GM18867 (cell line): ENCODE measurements around the gene CSPG4.
"Not testable (repeated sequence)": the region's sequence is repeated elsewhere in the genome, so short reads cannot be mapped to it uniquely, and the experiment has no call there.

Experiments
- ATAC-seq: cut with Tn5 transposase; IDR thresholded peaks from one replicate; pipeline ENCODE4 v1.9.1; 2021; ENCODE audit warnings: mild to moderate bottlenecking, moderate library complexity; ENCODE audit not compliant: unreplicated experiment

CSPG4 gene

DNA sequence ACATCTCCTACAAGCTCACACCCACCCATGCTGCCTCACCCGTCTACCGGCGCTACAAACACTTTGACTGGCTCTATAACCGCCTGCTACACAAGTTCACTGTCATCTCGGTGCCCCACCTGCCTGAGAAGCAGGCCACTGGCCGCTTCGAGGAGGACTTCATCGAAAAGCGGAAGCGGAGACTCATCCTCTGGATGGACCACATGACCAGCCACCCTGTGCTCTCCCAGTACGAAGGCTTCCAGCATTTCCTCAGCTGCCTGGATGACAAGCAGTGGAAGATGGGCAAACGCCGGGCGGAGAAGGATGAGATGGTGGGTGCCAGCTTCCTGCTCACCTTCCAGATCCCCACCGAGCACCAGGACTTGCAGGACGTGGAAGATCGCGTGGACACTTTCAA is 62.8 kb downstream of the CSPG4 start:
- ATAC-seq: no peak

DNA sequence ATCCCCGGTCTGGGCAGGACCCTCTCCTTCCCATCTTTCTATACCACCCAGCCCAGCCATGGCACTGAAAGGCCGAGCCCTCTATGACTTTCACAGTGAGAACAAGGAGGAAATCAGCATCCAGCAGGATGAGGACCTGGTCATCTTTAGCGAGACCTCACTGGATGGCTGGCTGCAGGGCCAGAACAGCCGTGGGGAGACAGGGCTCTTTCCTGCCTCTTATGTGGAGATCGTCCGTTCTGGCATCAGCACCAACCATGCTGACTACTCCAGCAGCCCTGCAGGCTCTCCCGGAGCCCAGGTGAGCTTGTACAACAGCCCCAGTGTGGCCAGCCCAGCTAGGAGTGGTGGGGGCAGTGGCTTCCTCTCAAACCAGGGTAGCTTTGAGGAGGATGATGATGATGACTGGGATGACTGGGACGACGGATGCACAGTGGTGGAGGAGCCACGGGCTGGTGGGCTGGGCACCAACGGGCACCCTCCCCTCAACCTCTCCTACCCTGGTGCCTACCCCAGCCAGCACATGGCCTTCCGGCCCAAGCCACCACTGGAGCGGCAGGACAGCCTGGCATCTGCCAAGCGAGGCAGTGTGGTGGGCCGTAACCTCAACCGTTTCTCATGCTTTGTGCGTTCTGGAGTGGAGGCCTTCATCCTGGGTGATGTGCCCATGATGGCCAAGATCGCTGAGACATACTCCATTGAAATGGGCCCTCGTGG is 63.4 kb downstream of the CSPG4 start:
- ATAC-seq: no peak

DNA sequence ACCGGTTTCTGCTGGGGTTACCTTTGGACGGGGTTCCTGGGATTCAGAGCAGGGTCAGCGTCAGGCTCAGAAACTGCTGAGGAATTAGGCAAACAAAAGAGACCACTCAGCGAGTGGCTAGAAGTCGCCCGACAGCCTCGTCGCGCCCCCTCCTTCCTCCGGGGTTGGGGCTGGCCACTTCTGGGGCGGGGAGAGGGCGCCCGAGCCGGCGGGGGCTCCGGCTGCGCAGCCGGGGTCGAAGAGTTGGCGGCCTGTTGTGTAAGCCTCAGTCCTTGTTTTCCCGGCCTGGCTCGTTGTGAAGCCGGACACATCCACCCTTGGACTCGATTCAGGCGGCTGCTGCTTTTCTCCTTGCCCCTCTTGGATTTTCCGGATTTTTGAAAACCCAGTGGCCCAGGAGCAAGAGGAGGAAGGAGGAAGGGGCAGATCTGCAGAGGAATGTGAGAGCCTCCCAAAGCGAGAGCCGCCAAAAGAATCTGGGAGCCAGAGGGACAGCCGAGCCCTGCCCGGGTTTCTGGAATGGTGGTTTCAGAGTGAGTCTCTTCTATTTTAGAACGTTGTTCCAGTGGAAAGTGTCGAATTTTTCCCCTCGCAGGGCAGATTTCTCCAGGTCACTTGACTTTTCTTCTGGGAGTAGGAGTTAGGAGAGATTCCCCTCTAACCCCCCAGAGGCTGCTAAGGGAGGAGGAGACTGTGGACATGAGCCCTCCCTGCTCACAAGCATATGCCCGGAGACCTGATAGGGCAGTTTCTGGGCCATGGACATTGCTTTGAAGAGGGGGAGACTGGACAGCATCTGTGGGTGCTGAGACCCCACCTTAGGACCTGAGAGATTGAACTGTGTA is 64.3 kb downstream of the CSPG4 start:
- ATAC-seq: no peak

DNA sequence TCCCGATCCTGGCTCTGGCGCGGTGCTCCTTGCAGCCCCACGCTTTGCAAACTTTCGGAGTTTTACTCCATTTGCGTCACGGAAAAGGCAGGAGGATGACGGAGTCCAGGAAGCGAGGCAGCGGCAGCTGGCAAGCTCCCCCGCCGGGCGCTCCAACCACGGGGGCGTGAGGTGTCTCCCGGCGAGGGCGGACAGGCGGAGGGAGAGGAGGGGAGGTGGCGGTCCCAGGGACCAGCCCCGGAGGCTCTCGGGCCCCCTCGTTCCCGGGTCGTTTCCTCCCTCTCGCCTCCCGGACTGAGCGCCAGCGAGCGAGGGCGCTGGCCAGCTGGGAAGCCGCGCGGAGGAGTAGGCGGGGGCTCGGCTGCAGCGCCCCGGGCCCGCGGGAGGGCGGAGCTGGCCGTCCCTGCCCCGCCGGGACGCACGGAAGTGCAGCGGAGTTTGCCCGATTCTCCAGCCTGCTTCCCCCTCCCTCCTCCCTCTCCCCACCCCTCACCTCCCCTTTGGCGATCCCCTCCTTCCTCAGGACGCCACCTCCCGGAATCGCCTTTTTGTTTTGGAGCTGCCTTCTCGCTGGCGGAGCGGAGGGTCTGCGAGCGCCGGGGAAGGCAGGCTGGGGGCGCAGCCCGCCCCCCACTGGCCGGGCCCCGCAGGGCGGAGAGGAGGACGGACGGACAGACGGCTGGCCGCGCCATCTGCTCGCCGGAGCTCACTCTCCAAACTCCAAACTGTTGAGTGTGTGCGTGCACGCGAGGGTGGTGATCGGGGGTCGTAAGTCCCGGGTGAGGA is 65.1 kb downstream of the CSPG4 start, which contains the start of gene SNX33:
TSS of gene SNX33 (plus strand) at position 543 of the 786 bp plus-strand sequence. CDS start 1,191 bp downstream, outside the sequence.
- ATAC-seq: peak; percentile 45

DNA sequence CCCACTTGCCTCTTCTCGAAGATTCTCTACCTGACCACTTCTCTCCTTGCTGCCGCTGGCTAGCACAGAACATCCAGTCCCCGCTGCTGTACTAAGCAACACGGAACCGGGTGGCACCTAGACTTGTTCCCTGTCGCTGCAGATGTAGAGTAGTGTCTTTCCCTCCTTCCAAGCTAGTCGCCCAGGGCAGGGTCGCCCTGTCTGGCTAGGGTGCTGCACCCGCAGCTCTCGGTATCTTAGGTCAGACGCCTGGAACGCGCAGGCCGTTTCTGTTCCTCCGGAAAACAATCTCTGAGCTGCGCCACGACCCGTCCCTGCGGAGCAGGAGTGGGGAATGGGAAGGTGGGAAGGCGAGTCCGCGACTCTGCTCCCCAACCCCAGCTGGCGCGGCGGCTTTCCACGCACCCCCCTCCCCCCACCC is 65.7 kb downstream of the CSPG4 start:
- no peak for ATAC-seq

GRCh38 chr15:75646112-75646943 is 66.3 kb downstream of the CSPG4 start:
- no peak for ATAC-seq

DNA sequence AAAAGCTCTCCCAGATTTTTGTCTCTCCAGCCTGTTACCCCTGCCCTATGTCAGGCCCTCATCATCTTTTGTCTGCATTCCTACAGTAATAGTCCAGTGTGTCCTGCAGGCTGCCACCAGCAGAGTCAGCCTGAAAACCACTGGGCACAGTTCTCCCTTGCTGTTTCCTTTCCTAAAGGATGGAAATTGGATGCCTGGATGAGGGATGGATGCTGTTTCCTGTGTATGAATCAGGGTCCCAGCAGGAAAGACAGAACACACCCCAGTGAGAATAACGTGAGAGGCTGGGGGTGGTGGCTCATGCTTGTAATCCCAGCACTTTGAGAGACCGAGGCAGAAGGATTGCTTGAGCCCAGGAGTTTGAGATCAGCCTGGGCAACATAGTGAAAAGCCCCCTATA is 68.3 kb downstream of the CSPG4 start:
- no peak for ATAC-seq

DNA sequence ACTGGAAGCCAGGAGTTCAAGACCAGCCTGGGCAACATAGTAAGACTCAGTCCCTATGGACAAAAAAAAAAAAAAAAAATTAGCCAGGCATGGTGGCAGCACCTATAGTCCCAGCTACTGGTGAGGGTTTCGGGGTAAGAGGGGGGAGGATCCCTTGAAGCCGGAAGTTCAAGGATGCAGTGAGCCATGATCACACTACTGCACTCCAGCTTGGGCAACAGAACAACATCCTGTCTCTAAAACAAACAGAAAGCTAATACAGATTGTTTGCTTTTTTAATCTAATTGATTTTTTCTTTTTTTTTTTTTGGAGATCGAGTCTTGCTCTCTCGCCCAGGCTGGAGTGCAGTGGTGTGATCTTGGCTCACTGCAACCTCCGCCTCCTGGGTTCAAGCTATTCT is 71.0 kb downstream of the CSPG4 start:
- no peak for ATAC-seq

- no peak for ATAC-seq
Observed at GRCh38 chr15:75641179-75641503, 71.5 kb downstream of the CSPG4 start.

- ATAC-seq: peak; percentile 26
Observed at GRCh38 chr15:75640483-75641178, 72.0 kb downstream of the CSPG4 start.

- peak; percentile 89 for ATAC-seq
Observed at GRCh38 chr15:75639709-75640482, 72.8 kb downstream of the CSPG4 start, which contains the start of gene IMP3. IMP3 (minus strand) TSS chr15:75640224; CDS start chr15:75640168, 56 bp downstream.

- no peak for ATAC-seq
Observed at GRCh38 chr15:75639191-75639708, 73.4 kb downstream of the CSPG4 start.

DNA sequence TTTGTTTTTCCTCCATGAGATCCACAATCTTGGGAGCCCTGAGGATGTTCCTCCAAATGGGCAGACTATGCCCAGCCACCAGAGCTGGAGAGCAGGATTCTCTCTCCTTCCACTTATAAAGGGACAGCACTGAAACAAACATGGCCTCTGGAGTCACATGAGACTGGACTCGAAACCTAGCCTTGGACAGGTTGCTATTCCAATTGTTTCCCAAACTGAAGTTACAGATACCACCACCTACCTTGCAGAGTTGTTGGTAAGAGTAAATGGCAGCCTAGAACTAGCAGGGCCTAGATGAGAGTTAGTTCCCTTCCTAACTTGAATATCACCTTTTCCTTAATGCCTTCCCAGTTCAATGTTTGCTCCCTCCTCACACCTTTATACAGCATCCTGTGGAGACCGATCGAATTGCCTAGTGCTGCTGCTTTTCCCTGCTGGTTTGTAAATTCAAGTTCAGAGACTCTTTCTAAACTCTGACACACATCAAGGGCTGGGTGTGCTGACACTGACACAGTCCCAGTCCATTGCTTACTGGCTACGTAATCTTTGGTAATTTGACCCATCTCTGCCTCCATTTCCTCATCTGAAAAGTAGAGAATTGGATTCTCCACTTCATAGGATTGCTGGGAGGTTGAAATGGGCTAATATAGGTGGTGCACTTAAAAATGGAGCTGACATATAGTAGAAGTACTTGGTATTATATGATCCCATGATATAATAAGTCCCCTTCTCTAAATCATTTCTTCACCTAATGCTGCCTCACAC is 75.2 kb downstream of the CSPG4 start:
- ATAC-seq: no peak

- no peak for ATAC-seq
Observed at GRCh38 chr15:75636026-75636425, 76.6 kb downstream of the CSPG4 start.

GRCh38 chr15:75633922-75634321 is 78.7 kb downstream of the CSPG4 start:
- ATAC-seq: not testable (repeated sequence)

DNA sequence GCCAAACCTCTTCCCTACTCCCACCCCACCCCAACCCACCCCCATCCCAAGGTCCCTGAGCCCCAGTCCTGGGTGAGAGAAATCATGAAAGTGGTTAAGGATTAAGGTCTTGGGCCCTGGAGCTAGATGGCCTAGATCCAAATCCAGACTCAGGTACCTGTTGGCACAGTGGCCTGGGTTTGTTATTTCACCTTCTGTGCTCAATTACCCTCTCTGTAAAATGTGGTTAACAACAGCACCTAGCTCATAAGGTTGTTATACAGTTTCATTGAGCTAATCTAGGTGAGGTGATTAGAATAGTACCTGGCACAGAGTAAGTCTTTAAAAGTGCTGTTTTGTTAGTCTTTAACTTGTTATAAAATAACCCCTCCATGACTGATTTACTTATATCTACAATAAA is 80.7 kb downstream of the CSPG4 start:
- ATAC-seq: no peak

DNA sequence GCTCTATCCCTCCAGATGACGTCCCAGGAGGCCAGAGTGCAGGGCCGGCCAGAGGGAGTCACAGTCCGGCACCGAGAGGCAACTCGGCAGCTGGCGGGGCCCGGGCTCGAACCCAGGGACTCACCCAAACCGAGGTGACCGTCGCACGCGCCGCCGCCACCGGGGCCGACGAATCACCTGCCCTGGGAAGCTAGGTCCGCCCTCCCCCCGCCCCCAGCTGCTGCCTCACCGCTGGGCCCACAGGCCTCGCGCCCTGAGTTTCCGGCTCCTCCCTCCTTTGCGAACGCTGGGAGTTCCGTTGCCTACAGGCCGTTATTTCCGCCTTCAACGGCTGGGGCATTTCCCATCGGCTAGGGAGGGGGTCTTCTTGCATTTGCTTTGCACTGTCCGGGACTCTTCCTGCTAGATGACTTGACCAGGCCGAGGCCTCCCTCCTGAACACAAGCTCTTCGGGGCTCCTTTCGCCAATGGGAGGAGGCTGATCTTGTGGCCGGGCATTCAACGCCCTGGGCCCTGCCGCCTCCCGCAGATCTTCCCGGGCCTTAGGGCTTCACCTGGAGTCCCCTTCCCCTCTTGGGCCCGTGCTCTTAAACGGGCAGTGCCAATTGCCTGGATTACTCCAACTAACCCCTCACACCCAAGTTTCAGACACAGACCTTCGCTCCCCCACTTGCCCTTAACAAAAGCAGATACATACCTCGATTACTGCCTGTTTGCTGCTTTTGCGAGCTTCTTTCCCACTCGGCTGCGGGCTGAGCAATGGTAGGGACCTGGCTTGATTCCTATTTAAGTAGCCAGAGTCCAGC is 86.9 kb downstream of the CSPG4 start, which contains the start of gene SNUPN:
TSS of gene SNUPN (minus strand) at position 184 of the 806 bp plus-strand sequence. CDS start 4,674 bp downstream, outside the sequence.
- ATAC-seq: peak; percentile 78
